HL-60 (cell line): Measurements from ENCODE around the gene PRAC1.

Source experiments
- DNase-seq, 2 experiments: peaks; one replicate each; pipeline ENCODE4 v3.0.0-alpha.2; 2010 to 2020; ENCODE audit warnings: low read depth in 1 of 2, low spot score in 1 of 2
- H3K27ac ChIP-seq: fragments of 250-450 bp; sonication (Bioruptor Pico); replicated peaks from 2 replicates; pipeline ENCODE4 v1.5.1; 2020; ENCODE audit warnings: mild to moderate bottlenecking, moderate library complexity
- H3K27me3 ChIP-seq: fragments of 250-450 bp; sonication (Bioruptor Pico); 2 replicates; pipeline ENCODE4 v1.5.1; 2021; ENCODE audit warnings: mild to moderate bottlenecking, moderate library complexity; ENCODE audit not compliant: insufficient read depth, poor library complexity, severe bottlenecking
- H3K4me3 ChIP-seq: replicated peaks from 2 replicates; pipeline ENCODE4 v1.5.1; 2011; ENCODE audit warnings: mild to moderate bottlenecking, control low read depth, low read length; ENCODE audit not compliant: insufficient read depth
- CTCF ChIP-seq: IDR thresholded peaks from one replicate; pipeline ENCODE4 v1.5.1; 2011; ENCODE audit warnings: low read length, control low read depth, inconsistent platforms; ENCODE audit not compliant: insufficient read depth
- GABPA ChIP-seq: IDR thresholded peaks from 2 replicates; pipeline ENCODE4 v1.6.1; 2012; ENCODE audit warnings: low read depth
- POLR2AphosphoS5 ChIP-seq: IDR thresholded peaks from 2 replicates; pipeline ENCODE4 v1.6.1; 2012; ENCODE audit warnings: low read depth
- REST ChIP-seq: IDR thresholded peaks from 2 replicates; pipeline ENCODE4 v1.6.1; 2012; ENCODE audit warnings: low read depth; ENCODE audit not compliant: insufficient replicate concordance
- SPI1 ChIP-seq: IDR thresholded peaks from 2 replicates; pipeline ENCODE4 v1.6.1; 2012; ENCODE audit warnings: low read depth, mild to moderate bottlenecking, borderline replicate concordance

PRAC1 gene

GRCh38 chr17:48721009-48721402 is 1.3 kb downstream of the PRAC1 start:
- TF ChIP-seq SPI1 (no peak), CTCF (no peak), GABPA (no peak), POLR2AphosphoS5 (no peak), REST (no peak)
- H3K27ac ChIP-seq: no peak overlapping the region
- DNase-seq: no peak
- no peak overlapping the region for H3K4me3 ChIP-seq
- H3K27me3 ChIP-seq: peaks cover 84% of the 10 kb centered on the region

GRCh38 chr17:48720266-48721008 is 1.9 kb downstream of the PRAC1 start:
- DNase-seq: no peak
- TF ChIP-seq SPI1: no peak
- no peak for TF ChIP-seq POLR2AphosphoS5
- no peak for TF ChIP-seq REST
- TF ChIP-seq CTCF: no peak
- TF ChIP-seq GABPA: no peak
- H3K27me3 ChIP-seq: peaks cover 81% of the 10 kb centered on the region
- no peak overlapping the region for H3K27ac ChIP-seq
- no peak overlapping the region for H3K4me3 ChIP-seq

- H3K4me3 ChIP-seq: no peak overlapping the region
- DNase-seq: no peak
- no peak for TF ChIP-seq POLR2AphosphoS5
- TF ChIP-seq REST: no peak
- no peak for TF ChIP-seq CTCF
- peaks cover 75% of the 10 kb centered on the region for H3K27me3 ChIP-seq
- no peak overlapping the region for H3K27ac ChIP-seq
These were observed 2.6 kb downstream of the PRAC1 start for GRCh38 chr17:48719642-48720265.
